Measurements from ENCODE around the gene ITGB5. TPM values are rescaled to one million over a fixed set of nuclear protein-coding genes. Genes with fewer than 3 reads are reported as not detected.
"Not testable (repeated sequence)": the region's sequence is repeated elsewhere in the genome, so short reads cannot be mapped to it uniquely, and the experiment has no call there.

Gene ITGB5
- total RNA-seq, 1 donor from 2014 or later = 81.9 TPM

DNA sequence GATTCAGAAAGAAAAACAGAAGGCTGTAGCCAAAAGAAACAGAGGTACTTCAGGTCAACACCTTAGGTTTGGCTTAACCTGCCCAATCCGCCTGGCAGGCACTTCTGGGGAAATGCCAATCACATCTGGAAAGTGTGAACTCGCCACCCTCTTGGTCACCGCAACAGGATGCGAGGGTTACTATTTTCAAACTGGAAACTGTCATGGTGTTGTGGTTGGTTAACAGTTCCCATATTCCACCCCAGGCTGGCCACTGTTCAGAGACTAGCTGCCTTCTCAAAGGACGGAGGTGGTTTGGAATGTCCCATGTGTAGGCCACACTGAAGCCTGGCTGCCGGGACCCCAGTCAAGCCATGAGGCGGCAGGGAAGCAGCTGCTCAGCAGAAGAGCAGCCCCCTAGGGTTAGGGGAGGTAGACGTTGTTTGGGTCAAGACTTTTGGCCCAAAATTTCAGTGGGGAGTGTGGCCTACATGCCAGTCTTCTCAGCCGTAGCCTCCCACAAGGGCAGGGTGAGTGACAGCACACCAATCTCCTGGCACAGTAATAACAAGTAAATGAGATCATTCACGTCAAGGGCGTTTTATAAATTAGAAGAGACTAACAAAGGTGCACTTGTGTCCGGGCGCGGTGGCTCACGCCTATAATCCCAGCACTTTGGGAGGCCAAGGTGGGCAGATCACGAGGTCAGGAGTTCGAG is 102.3 kb downstream of the ITGB5 start:
- DNase-seq (ENCODE audit: low read depth, low spot score) = no peak
- no peaks in the 10 kb centered on the region for H3K36me3 Mint-ChIP-seq (ENCODE audit: low read depth)
- no peaks in the 10 kb centered on the region for H3K27me3 Mint-ChIP-seq (ENCODE audit: low read depth)
- no peak overlapping the region for H3K4me3 Mint-ChIP-seq
- H3K9me3 Mint-ChIP-seq = no peaks in the 10 kb centered on the region
- peaks cover 41% of the 10 kb centered on the region for H3K4me1 Mint-ChIP-seq
- TF ChIP-seq, protein P1, sequence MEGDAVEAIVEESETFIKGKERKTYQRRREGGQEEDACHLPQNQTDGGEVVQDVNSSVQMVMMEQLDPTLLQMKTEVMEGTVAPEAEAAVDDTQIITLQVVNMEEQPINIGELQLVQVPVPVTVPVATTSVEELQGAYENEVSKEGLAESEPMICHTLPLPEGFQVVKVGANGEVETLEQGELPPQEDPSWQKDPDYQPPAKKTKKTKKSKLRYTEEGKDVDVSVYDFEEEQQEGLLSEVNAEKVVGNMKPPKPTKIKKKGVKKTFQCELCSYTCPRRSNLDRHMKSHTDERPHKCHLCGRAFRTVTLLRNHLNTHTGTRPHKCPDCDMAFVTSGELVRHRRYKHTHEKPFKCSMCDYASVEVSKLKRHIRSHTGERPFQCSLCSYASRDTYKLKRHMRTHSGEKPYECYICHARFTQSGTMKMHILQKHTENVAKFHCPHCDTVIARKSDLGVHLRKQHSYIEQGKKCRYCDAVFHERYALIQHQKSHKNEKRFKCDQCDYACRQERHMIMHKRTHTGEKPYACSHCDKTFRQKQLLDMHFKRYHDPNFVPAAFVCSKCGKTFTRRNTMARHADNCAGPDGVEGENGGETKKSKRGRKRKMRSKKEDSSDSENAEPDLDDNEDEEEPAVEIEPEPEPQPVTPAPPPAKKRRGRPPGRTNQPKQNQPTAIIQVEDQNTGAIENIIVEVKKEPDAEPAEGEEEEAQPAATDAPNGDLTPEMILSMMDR (conservative IDR thresholded peaks at IDR 0.05) = no peak
- no peak overlapping the region for H3K27ac Mint-ChIP-seq (ENCODE audit: unreplicated experiment)

DNA sequence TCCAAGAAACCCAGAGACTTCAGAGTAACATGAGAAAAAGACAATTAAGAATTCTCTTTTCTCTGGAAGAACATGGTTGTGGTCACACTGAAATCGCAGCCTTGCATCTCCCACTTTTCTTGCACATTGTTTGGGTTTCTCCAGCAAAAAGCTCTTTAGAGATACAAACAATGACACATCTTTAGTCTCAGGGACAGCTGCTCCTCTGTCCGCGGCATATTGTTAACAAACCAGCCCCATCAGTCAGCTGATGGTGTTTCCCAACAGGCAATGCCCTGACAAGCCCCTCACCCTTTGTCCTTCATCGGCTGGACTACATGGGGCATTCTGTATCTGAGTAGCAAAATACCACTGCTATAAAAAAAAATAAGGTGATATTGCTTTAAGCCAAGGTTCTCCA is 103.5 kb downstream of the ITGB5 start:
- TF ChIP-seq, protein P1 (conservative IDR thresholded peaks at IDR 0.05) = no peak
- Mint-ChIP-seq H3K4me1 (peaks cover 47% of the 10 kb centered on the region), H3K4me3 (no peak overlapping the region), H3K27ac (ENCODE audit: unreplicated experiment) (peak overlapping the region; percentile 62), H3K27me3 (ENCODE audit: low read depth) (no peaks in the 10 kb centered on the region), H3K9me3 (no peaks in the 10 kb centered on the region), H3K36me3 (ENCODE audit: low read depth) (no peaks in the 10 kb centered on the region)
- no peak for DNase-seq (ENCODE audit: low read depth, low spot score)

DNA sequence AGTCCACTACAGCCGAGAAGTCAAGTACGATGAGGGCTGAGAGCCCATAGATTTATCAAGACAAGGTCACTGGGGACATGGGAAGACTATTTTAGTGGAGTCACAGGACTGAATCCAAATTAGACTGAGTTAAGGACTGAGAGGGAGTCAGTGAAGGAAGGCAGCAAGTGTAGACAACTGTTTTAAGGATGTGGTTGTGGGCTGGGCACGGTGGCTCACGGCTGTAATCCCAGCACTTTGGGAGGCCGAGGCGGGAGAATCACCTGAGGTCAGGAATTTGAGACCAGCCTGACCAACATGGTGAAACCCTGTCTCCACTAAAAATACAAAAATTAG is 104.8 kb downstream of the ITGB5 start:
- not testable (repeated sequence) for H3K9me3 Mint-ChIP-seq; H3K36me3 Mint-ChIP-seq (ENCODE audit: low read depth); H3K4me3 Mint-ChIP-seq; H3K27ac Mint-ChIP-seq (ENCODE audit: unreplicated experiment); H3K27me3 Mint-ChIP-seq (ENCODE audit: low read depth); DNase-seq (ENCODE audit: low read depth, low spot score)
- peaks cover 55% of the 10 kb centered on the region for H3K4me1 Mint-ChIP-seq

DNA sequence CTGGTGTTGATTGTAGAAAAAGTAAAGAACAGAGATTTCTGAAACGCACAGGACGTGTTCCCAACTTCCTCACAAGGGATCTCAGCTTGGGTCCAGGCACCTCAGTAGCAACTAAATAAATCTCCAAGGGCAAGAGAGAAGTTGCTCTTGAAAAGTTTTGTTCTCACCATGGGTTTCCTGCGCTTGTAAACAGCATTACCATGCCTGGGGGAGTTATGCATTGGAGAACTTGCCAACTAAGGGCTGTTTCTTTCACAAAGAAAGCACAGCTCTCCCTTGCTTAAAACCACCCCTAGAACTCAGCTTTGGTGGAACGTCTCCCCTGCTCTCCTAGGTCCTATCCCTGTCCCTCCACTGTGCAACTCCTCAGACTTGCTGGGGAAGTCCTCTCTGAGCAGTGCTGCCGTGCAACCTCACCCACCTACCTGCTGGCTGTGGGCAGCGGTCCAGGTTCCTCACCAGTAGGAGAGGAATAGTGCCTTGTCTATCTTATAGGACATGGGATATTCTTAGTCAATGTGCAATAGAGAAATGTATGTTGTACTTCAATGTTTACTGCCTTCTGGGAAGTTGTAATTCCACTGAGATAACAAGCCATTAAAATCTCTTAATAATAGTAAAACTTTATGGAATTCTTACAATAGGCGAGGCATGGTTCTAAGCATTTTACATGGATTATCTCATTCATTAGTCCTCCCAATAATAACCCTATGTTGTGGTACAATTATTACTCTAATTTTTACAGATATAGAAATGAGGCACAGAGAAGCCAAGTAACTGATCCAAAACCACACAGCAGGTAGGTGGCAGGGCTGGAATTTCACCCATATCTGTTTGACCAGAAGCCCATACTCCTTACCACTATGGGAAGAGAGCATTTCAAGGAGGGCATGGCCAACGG is 105.4 kb downstream of the ITGB5 start:
- DNase-seq (ENCODE audit: low read depth, low spot score) = no peak
- Mint-ChIP-seq H3K36me3 (ENCODE audit: low read depth) (peaks cover 3% of the 10 kb centered on the region), H3K4me1 (peaks cover 49% of the 10 kb centered on the region), H3K4me3 (no peak overlapping the region), H3K27me3 (ENCODE audit: low read depth) (no peaks in the 10 kb centered on the region), H3K27ac (ENCODE audit: unreplicated experiment) (peak overlapping the region; percentile 94), H3K9me3 (no peaks in the 10 kb centered on the region)
- TF ChIP-seq, protein P1 (conservative IDR thresholded peaks at IDR 0.05) = no peak

DNA sequence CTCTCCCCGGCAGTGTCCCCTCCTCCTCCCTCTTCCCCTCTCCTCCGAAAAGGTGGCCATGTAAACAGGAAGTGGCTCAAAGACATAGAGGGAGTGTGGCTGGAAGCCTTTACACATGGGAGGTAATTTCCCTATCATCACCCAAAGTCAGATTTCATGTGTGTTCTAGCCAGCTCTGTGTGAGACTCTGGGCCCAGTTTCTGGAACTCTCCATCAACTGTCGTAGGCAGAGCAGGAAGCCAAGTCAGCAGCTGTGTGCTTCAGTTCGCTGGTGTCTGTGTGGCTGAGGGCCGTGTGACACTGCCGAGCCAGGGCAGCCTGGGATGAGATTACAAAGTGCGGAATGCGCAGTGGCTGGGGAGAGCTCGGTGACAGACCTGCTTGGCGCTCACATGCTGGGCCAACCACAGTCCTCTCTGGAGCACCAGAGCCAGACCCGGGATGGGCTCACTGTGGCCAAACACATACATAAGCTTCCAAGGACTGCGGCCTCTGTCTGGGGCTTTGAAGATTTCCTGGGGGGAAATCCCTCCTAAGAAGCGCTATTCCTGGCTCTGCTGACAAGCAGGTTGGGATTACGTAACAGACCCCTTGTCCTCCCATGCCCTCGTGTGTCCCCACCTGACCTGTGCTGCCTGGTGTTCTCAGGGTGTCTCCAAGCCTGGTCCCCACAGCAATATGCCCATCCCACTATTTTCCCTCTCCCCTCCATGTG is 106.2 kb downstream of the ITGB5 start:
- DNase-seq (ENCODE audit: low read depth, low spot score) = no peak
- no peak overlapping the region for H3K4me3 Mint-ChIP-seq
- no peaks in the 10 kb centered on the region for H3K9me3 Mint-ChIP-seq
- H3K4me1 Mint-ChIP-seq = peaks cover 52% of the 10 kb centered on the region
- TF ChIP-seq, protein P1 (conservative IDR thresholded peaks at IDR 0.05) = no peak
- H3K27ac Mint-ChIP-seq (ENCODE audit: unreplicated experiment) = peak overlapping the region; percentile 94
- H3K36me3 Mint-ChIP-seq (ENCODE audit: low read depth) = peaks cover 3% of the 10 kb centered on the region
- H3K27me3 Mint-ChIP-seq (ENCODE audit: low read depth) = no peaks in the 10 kb centered on the region

Data from neural crest cell (in vitro differentiated cells).